Measurements from ENCODE around the gene EXOC4.
"Not testable (repeated sequence)": the region's sequence is repeated elsewhere in the genome, so short reads cannot be mapped to it uniquely, and the experiment has no call there.

EXOC4 gene

GRCh38 chr7:133320891-133321290, 68.0 kb downstream of the EXOC4 start:
- H3K9me3 ChIP-seq (ENCODE audit: severe bottlenecking) = peaks cover 6% of the 10 kb centered on the region
- no peak for DNase-seq
- H3K27ac ChIP-seq = no peak overlapping the region
- no peak overlapping the region for H3K4me3 ChIP-seq (ENCODE audit: low read depth, low read length)
- no peaks in the 10 kb centered on the region for H3K27me3 ChIP-seq (ENCODE audit: insufficient read depth, low read depth, severe bottlenecking)
- 0 out of 2 replicates have a peak, but pooled peaks cover 3% of the 10 kb centered on the region for H3K36me3 ChIP-seq
- no peak for TF ChIP-seq CTCF (IDR thresholded peaks at IDR 0.05; ENCODE audit: low read depth, low read length)

GRCh38 chr7:133321366-133321765, 68.5 kb downstream of the EXOC4 start:
- not testable (repeated sequence) for H3K36me3 ChIP-seq; H3K27me3 ChIP-seq (ENCODE audit: insufficient read depth, low read depth, severe bottlenecking); H3K9me3 ChIP-seq (ENCODE audit: severe bottlenecking); DNase-seq; H3K4me3 ChIP-seq (ENCODE audit: low read depth, low read length); H3K27ac ChIP-seq

- H3K27me3 ChIP-seq (ENCODE audit: insufficient read depth, low read depth, severe bottlenecking); H3K9me3 ChIP-seq (ENCODE audit: severe bottlenecking); H3K36me3 ChIP-seq; H3K4me3 ChIP-seq (ENCODE audit: low read depth, low read length); H3K27ac ChIP-seq; DNase-seq: not testable (repeated sequence)
Observed at GRCh38 chr7:133326745-133327144, 73.9 kb downstream of the EXOC4 start.

- DNase-seq; H3K36me3 ChIP-seq; H3K9me3 ChIP-seq (ENCODE audit: severe bottlenecking); H3K4me3 ChIP-seq (ENCODE audit: low read depth, low read length); H3K27me3 ChIP-seq (ENCODE audit: insufficient read depth, low read depth, severe bottlenecking); H3K27ac ChIP-seq: not testable (repeated sequence)
Observed at GRCh38 chr7:133328021-133328420, 75.1 kb downstream of the EXOC4 start.

- H3K4me3 ChIP-seq (ENCODE audit: low read depth, low read length) = no peak overlapping the region
- no peak for TF ChIP-seq CTCF (IDR thresholded peaks at IDR 0.05; ENCODE audit: low read depth, low read length)
- no peaks in the 10 kb centered on the region for H3K27me3 ChIP-seq (ENCODE audit: insufficient read depth, low read depth, severe bottlenecking)
- no peaks in the 10 kb centered on the region for H3K9me3 ChIP-seq (ENCODE audit: severe bottlenecking)
- no peak for DNase-seq
- H3K36me3 ChIP-seq = no peaks in the 10 kb centered on the region; the same call in 1 of the 2 replicates
- H3K27ac ChIP-seq = no peak overlapping the region
Observed at GRCh38 chr7:133330085-133330484, 77.2 kb downstream of the EXOC4 start.

- TF ChIP-seq CTCF (IDR thresholded peaks at IDR 0.05; ENCODE audit: low read depth, low read length) = no peak
- Histone ChIP-seq H3K36me3 (no peaks in the 10 kb centered on the region), H3K27ac (no peak overlapping the region), H3K27me3 (ENCODE audit: insufficient read depth, low read depth, severe bottlenecking) (no peaks in the 10 kb centered on the region), H3K9me3 (ENCODE audit: severe bottlenecking) (no peaks in the 10 kb centered on the region), H3K4me3 (ENCODE audit: low read depth, low read length) (no peak overlapping the region)
- DNase-seq = no peak
Observed at GRCh38 chr7:133331861-133332260, 79.0 kb downstream of the EXOC4 start.

- Histone ChIP-seq H3K27ac (no peak overlapping the region), H3K4me3 (ENCODE audit: low read depth, low read length) (no peak overlapping the region), H3K36me3 (no peaks in the 10 kb centered on the region; the same call in 1 of the 2 replicates), H3K9me3 (ENCODE audit: severe bottlenecking) (peaks cover 9% of the 10 kb centered on the region), H3K27me3 (ENCODE audit: insufficient read depth, low read depth, severe bottlenecking) (no peaks in the 10 kb centered on the region)
- no peak for DNase-seq
- TF ChIP-seq CTCF (IDR thresholded peaks at IDR 0.05; ENCODE audit: low read depth, low read length) = no peak
Observed at GRCh38 chr7:133339772-133340171, 86.9 kb downstream of the EXOC4 start.

All from WERI-Rb-1 (cell line).